ENCODE results near the gene ELAVL1. TPM values are rescaled to one million over a fixed set of nuclear protein-coding genes. Genes with fewer than 3 reads are reported as not detected.

Gene ELAVL1
- total RNA-seq, 1 donor from 2014 or later, result 77.9 TPM

DNA sequence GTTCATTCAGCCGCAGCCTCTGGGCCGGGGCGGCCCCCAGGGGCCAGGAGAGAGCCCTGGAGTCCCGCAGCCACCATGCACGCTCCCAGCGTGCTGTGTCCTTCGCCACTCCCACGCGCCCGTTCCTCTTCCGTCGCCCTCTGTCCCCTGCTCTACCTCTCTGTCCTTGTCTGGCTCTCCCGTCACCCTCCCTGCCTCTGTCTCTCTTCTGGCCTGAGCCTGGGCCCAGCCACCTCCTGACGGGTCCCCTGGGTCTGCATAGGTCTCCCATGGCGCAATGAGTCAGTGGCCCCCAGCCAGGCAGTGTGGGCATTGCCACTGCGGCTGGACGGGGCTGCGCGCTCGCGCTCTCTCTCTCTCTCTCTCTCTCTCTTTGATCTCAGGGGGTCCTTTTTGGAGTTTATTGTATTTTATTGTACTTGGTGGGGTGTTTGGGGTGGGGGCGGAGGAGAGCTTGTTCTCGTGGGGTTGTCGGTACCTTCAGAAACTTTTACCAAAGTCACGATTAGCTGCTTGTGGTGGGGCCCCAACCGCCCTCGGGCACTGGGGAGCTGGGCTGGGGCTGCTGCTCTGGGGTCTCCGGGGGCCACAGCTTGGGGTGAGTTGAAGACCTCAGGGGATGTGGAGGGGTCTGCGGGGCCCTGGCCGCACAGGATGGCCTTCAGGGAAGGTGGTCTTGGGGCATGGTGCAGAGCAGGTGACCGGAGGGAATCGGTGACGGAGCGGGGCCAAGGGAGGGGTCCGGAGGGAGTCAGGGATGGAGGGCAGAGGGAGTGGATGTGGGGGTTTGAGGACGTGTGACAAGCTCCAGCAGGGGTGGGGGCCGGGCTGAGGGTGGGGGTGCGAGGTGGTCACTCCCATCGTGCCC is 92.5 kb downstream of the ELAVL1 start:
- no peak for DNase-seq (ENCODE audit: low spot score)

DNA sequence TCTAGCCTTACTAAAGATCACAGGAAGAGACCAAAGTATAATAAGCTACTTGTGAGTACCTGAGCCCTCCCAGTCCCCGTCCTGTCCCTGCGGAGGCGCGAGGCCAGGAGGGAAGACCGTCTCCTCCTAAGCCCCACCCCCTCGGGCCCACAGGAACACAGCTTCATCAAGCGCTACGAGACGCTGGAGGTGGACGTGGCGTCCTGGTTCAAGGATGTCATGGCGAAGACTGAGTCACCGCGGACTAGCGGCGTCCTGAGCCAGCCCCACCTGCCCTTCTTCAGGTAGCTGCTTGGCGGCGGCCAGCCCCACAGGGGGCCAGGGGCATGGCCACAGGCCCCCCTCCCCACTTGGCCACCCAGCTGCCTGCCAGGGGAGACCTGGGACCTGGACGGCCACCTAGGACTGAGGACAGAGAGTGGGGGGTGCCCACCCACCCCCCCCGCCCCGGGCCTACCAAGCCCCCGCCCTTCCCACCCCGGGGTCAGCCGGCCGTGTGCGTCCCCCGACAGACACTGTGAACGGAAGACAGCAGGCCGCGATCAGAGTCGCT is 93.2 kb downstream of the ELAVL1 start:
- no peak for DNase-seq (ENCODE audit: low spot score)

DNA sequence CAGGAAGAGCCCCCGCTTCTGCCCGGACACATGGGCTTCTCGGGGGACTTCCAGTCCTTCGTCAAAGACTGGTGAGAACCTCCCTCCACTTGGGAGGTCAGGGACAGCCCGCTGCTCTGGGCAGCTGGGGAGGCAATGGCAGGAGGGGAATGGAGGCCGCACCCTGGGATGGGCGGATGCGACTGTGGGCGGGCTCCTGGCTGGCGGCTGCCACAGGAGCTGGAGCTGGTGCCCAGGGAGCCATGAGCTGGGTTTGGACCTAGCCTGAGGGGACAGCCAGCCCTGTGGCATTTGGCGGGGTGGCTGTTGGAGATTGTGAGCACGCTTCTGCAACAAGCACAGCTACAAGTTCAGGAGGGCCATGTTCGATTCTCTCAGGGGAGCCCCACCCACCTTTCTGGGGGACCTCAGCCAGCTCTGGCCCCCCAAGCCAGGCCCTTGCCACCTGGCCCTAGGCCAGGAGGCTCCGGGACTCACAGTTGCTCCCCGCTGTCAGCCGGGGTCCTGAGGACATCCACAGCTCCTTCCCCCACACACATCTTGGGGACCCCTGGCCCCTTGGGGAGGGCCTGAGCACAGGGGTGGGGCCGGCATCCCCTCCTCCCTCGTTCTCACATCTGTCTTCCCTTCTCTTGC is 93.8 kb downstream of the ELAVL1 start:
- DNase-seq (ENCODE audit: low spot score), result no peak

DNA sequence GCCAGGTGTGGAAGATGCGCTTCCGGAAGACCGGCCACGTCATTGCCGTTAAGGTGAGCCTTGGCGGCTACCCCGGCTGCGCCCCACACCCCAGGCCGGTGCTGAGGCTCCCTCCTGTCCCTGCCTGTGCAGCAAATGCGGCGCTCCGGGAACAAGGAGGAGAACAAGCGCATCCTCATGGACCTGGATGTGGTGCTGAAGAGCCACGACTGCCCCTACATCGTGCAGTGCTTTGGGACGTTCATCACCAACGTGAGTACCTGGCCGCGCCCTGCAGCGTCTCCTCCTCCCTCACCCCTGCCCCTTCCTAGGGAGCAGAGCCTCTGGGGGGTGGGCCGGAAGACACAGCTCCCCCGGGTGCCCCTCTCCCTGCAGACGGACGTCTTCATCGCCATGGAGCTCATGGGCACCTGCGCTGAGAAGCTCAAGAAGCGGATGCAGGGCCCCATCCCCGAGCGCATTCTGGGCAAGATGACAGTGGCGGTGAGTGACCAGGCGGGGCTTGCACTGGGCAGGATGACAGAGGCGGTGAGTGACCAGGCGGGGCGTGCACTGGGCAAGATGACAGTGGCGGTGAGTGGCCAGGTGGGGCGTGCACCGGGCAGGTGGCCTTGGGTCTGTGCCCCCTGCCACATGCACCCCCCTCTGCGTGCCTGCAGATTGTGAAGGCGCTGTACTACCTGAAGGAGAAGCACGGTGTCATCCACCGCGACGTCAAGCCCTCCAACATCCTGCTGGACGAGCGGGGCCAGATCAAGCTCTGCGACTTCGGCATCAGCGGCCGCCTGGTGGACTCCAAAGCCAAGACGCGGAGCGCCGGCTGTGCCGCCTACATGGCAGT is 94.9 kb downstream of the ELAVL1 start:
- DNase-seq (ENCODE audit: low spot score), result no peak

DNA sequence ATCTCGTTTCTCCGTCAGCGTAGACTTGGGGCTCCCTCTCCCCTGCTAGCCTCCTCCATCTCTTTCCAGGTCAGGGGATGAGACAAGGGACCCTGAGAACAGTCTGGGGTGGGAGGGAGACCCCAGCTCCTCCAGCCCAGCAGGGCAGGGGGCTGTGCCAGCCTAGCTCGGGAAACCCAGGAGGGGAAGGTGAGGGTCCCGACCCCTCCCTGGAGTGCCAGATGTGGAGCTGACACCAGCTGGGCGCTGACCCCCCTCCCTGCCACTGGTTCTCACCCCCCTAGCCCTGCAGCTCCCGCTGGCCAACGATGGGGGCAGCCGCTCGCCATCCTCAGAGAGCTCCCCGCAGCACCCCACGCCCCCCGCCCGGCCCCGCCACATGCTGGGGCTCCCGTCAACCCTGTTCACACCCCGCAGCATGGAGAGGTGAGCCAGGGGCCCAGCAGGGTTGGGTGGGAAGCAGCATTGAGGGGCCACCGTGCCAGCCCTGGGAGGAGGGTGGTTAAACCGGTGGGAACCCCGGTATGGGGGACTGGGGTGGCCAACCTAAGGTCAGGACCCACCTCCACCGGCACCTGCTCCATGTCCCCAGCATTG is 95.9 kb downstream of the ELAVL1 start:
- no peak for DNase-seq (ENCODE audit: low spot score)

DNA sequence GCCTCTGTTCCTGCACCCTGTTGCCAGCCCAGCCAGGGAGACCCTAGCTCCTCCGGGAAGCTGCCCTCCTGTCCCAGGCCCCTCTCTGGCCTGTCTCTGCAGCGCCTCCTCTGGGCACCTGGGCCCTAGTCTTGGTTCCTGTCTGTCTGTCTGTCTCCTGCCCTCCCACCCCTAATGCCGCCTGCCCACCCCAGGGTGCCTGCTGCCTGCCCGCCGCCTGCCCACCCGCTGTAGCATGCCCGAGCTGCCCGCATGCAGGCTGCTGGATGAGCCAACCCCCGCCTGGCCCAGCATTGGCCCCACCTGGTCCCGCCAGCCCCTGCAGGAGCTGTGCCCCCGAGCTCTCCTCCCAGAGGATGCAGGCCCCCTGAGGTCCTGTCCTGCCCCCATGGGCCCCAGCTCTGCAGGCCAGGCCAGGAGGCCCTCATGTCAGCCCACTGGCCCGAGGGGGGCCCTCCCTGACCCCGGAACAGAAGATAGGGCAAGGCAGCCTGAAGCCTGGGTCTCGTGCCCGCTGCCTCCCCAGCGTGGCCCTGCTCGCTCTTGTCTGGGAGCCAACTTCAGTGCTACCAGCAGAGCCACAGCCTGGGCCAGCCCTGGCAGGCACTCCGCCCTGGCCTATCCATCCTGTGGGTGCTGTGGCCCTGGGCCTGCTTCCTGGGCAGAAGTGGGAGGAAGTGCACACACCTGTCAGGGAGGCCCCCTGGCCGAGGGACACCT is 96.5 kb downstream of the ELAVL1 start:
- peak; percentile 40 for DNase-seq (ENCODE audit: low spot score)

Other genes starting within 250 kb of the ELAVL1 start
- gene CLEC4M, start 242.4 kb downstream of the ELAVL1 start, total RNA-seq, result not detected
- 15.9 TPM for gene EVI5L, start 175.4 kb downstream of the ELAVL1 start, total RNA-seq
- 2.0 TPM for gene PRR36, start 131.3 kb downstream of the ELAVL1 start, total RNA-seq
- 8.5 TPM for gene LRRC8E, start 117.1 kb downstream of the ELAVL1 start, total RNA-seq
- 35.1 TPM for gene MAP2K7, start 101.8 kb downstream of the ELAVL1 start, total RNA-seq
- gene TGFBR3L, start 90.8 kb downstream of the ELAVL1 start, total RNA-seq, result 2.2 TPM
- gene SNAPC2, start 85.3 kb downstream of the ELAVL1 start, total RNA-seq, result 21.0 TPM
- gene CTXN1, start 79.5 kb downstream of the ELAVL1 start, total RNA-seq, result 2.2 TPM
- gene TIMM44, start 62.0 kb downstream of the ELAVL1 start, total RNA-seq, result 78.3 TPM
- gene CCL25, start 47.1 kb upstream of the ELAVL1 start, total RNA-seq, result not detected
- gene FBN3, start 144.0 kb upstream of the ELAVL1 start, total RNA-seq, result not detected
- 49.8 TPM for gene CERS4, start 203.7 kb upstream of the ELAVL1 start, total RNA-seq

Data from ureter (tissue), 1 donor.